HG02763 (cell line): ENCODE results near the gene ZNF556.
A peak's percentile ranks its signal among the peaks of the same experiment; 100 is the strongest.
"Not testable (repeated sequence)": the region's sequence is repeated elsewhere in the genome, so short reads cannot be mapped to it uniquely, and the experiment has no call there.

Source experiments
- ATAC-seq: cut with Tn5 transposase; IDR thresholded peaks from one replicate; pipeline ENCODE4 v1.9.1; 2021; ENCODE audit warnings: mild to moderate bottlenecking, moderate library complexity; ENCODE audit not compliant: unreplicated experiment

The ZNF556 gene

GRCh38 chr19:2853015-2853606, 14.0 kb upstream of the ZNF556 start:
- ATAC-seq, result no peak

GRCh38 chr19:2854849-2855248, 12.3 kb upstream of the ZNF556 start:
- no peak for ATAC-seq

GRCh38 chr19:2856457-2857050, 10.6 kb upstream of the ZNF556 start:
- ATAC-seq, result no peak

- ATAC-seq, result no peak
Measured at GRCh38 chr19:2858864-2859263, 8.3 kb upstream of the ZNF556 start.

- ATAC-seq, result no peak
Measured at GRCh38 chr19:2863816-2864215, 3.3 kb upstream of the ZNF556 start.

- ATAC-seq, result no peak
Measured at GRCh38 chr19:2865334-2866100, 1.6 kb upstream of the ZNF556 start.

GRCh38 chr19:2866495-2867024, 575 bp upstream of the ZNF556 start:
- ATAC-seq, result no peak

GRCh38 chr19:2869618-2870017, 2.5 kb downstream of the ZNF556 start:
- ATAC-seq, result no peak

- ATAC-seq, result not testable (repeated sequence)
Measured at GRCh38 chr19:2872175-2872574, 5.0 kb downstream of the ZNF556 start.

GRCh38 chr19:2877398-2878331, 10.5 kb downstream of the ZNF556 start:
- ATAC-seq, result no peak

GRCh38 chr19:2883686-2884439, 16.7 kb downstream of the ZNF556 start:
- ATAC-seq, result no peak

GRCh38 chr19:2885736-2886135, 18.6 kb downstream of the ZNF556 start:
- ATAC-seq, result no peak

GRCh38 chr19:2887391-2887914, 20.3 kb downstream of the ZNF556 start:
- ATAC-seq, result no peak

- no peak for ATAC-seq
Measured at GRCh38 chr19:2888731-2889224, 21.6 kb downstream of the ZNF556 start.

- ATAC-seq, result not testable (repeated sequence)
Measured at GRCh38 chr19:2890531-2890930, 23.4 kb downstream of the ZNF556 start.

GRCh38 chr19:2896694-2897093, 29.6 kb downstream of the ZNF556 start:
- ATAC-seq, result no peak

GRCh38 chr19:2900296-2901252, 33.4 kb downstream of the ZNF556 start, which contains the start of gene ZNF57:
Gene ZNF57 (plus strand): TSS chr19:2900928. CDS start chr19:2901046, 118 bp downstream.
- peak; percentile 95 for ATAC-seq

- ATAC-seq, result no peak
Measured at GRCh38 chr19:2902590-2903218, 35.6 kb downstream of the ZNF556 start.
